Stomach smooth muscle (tissue), 2 donors: ENCODE results near the gene SHROOM2.

Experiments
- H3K27ac ChIP-seq: one replicate; pipeline ENCODE4 v1.7.0; 2013; ENCODE audit warnings: mild to moderate bottlenecking, low read length, inconsistent platforms
- H3K27me3 ChIP-seq, 2 donors: one replicate each; pipeline ENCODE4 v1.7.0; 2013; ENCODE audit warnings: low read length in 2 of 2; ENCODE audit not compliant: insufficient read depth in 2 of 2, control insufficient read depth in 1 of 2
- H3K36me3 ChIP-seq, 2 donors: one replicate each; pipeline ENCODE4 v1.7.0; 2013; ENCODE audit warnings: low read length in 2 of 2; ENCODE audit not compliant: control insufficient read depth in 2 of 2, insufficient read depth in 2 of 2
- H3K4me1 ChIP-seq: one replicate; pipeline ENCODE4 v1.7.0; 2013; ENCODE audit warnings: low read length; ENCODE audit not compliant: control insufficient read depth, insufficient read depth
- H3K4me3 ChIP-seq, 2 donors: one replicate each; pipeline ENCODE4 v1.7.0; 2013; ENCODE audit warnings: low read length in 2 of 2
- H3K9ac ChIP-seq, 2 donors: one replicate each; pipeline ENCODE4 v1.7.0; 2013; ENCODE audit warnings: low read length in 2 of 2, mild to moderate bottlenecking in 1 of 2
- H3K9me3 ChIP-seq, 2 donors: one replicate each; pipeline ENCODE4 v1.7.0; 2013; ENCODE audit warnings: low read length in 2 of 2; ENCODE audit not compliant: control insufficient read depth in 2 of 2
- donor health status: healthy.
- donor health status: Pancreatic carcinoma.

The SHROOM2 gene

DNA sequence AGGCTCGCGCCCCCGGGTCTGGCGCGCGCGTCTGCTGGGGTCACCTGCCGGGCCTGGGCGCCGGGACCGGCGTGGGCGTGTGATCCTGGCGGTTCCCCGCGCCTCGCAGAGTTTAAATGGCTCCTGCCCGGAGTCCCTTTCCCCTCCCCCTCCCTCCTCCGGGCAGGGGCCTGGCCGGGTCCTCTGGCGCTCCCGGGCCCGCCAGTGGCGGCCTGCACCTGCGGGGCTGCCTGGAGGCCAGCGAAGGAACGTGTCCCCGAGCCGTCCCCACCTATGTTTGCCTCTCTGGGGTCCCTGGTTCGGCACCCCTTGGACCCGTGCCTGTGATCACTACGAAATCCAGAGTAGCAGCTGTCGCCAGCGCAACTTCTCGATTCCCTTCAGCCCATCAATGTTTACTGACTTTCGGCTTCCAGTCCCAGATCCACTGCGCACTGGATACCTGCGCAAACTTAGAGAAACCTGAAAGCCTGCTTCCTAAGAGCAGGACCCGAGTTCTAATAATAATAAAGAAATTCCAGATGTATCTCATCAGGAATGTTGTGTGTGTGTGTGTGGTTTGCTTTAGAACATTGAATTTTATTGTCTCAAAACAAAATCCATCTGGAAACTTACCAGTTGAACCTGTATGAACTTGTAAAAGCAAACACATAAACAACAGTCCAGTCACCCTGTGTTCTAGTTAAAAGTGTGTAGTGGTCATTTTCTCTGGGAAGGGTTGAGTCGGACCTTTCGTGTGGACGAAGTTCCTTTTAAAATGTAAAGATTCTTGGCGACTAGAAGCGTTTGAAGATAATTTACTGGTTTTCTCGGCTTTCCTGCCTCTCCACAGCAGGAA is 788 bp downstream of the SHROOM2 start:
- Histone ChIP-seq H3K4me1 (peaks cover 4% of the 10 kb centered on the region), H3K27ac (no peak overlapping the region), H3K9ac (no peak overlapping the region), H3K4me3 (peak overlapping the region; percentile 35 to 64), H3K27me3 (peaks cover 9 to 21% of the 10 kb centered on the region in 2 donors), H3K36me3 (no peaks in the 10 kb centered on the region), H3K9me3 (no peaks in the 10 kb centered on the region)

DNA sequence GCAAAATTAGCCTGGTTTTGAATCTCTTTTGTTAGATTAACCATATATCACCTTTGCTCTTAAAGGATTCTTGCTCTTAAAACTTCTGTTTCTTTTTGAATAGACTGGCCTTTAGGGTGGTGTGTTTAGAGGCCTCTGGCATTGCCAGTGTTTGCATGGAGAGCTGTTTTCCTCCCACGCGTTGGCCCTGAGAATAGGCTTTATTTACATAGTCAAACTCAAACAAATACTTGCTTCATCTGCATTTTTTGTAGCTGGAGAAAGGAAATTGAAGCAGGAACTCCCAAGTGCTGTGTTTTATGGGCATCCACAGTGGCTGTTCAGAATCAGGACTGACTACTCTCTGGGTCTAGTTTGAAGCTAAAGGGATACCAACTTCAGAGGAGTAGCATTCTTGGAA is 2.7 kb downstream of the SHROOM2 start:
- Histone ChIP-seq H3K27ac (no peak overlapping the region), H3K27me3 (peaks cover 9 to 21% of the 10 kb centered on the region in 2 donors), H3K9me3 (no peaks in the 10 kb centered on the region), H3K9ac (no peak overlapping the region), H3K36me3 (no peaks in the 10 kb centered on the region), H3K4me3 (no peak overlapping the region), H3K4me1 (peaks cover 4% of the 10 kb centered on the region)

GRCh38 chrX:9789555-9789954 is 3.3 kb downstream of the SHROOM2 start:
- H3K9ac ChIP-seq: no peak overlapping the region
- H3K9me3 ChIP-seq: no peaks in the 10 kb centered on the region
- peaks cover 9 to 21% of the 10 kb centered on the region in 2 donors for H3K27me3 ChIP-seq
- peaks cover 4% of the 10 kb centered on the region for H3K4me1 ChIP-seq
- no peak overlapping the region for H3K4me3 ChIP-seq
- H3K27ac ChIP-seq: no peak overlapping the region
- no peaks in the 10 kb centered on the region for H3K36me3 ChIP-seq

- Histone ChIP-seq H3K27me3 (peaks cover 6 to 14% of the 10 kb centered on the region in 2 donors), H3K4me3 (no peak overlapping the region), H3K9me3 (peaks cover 2% of the 10 kb centered on the region in 2 donors), H3K9ac (no peak overlapping the region), H3K4me1 (peaks cover under 1% of the 10 kb centered on the region), H3K27ac (no peak overlapping the region), H3K36me3 (no peaks in the 10 kb centered on the region)
Measured at GRCh38 chrX:9790866-9791265, 4.6 kb downstream of the SHROOM2 start.

- Histone ChIP-seq H3K9ac (no peak overlapping the region), H3K9me3 (peaks cover 2 to 4% of the 10 kb centered on the region in 2 donors)
Measured at GRCh38 chrX:9794495-9794894, 8.3 kb downstream of the SHROOM2 start.

DNA sequence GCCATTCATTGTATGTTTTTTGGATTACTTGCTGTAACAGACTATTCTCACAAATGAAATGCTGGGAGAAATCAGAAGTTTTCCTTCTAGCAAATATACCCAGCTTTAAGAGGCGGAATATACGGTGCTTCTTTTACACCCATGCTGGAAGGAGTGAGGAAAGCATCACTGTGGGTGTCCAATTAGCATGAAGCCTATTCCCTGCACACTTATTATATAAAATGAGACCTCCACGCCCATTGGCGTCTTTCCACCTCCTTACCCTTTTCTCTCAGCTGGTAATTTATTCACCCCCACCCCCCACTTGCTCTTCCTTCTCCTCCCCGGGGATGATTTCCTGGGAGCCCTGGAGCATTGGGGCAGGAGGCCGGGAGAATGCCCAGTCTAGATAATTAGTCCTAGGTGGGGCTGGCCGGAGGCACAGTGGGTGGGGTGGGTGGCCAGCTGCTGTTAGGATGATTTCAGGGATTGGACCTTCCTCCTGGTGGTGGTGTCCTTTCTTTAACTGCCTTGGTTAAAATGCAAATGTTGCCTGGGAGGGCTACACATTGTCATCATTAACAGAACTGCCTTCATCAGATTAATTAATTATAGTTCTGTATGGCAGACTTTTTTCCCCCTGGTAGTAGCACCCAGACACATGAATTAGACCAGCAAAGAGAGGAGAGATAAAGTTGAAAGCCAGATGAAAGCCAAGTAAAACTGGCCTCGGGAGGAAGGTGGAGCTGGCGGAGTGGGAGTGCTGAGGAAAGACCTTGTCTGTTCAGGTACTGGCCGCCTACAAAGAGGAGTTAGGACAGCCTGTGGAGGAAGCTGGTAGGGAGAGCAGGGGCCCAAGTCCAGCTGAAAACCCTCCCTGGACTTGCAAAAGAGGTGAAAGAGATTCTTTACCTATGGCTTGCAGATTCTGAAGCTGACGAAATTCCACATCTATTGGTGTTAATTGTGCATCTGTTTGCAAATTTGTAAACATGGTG is 11.4 kb downstream of the SHROOM2 start:
- no peaks in the 10 kb centered on the region for H3K36me3 ChIP-seq
- H3K9ac ChIP-seq: no peak overlapping the region
- H3K9me3 ChIP-seq: peaks cover 2 to 9% of the 10 kb centered on the region in 2 donors
- H3K27me3 ChIP-seq: no peaks in the 10 kb centered on the region
- no peak overlapping the region for H3K4me3 ChIP-seq
- no peak overlapping the region for H3K27ac ChIP-seq
- no peaks in the 10 kb centered on the region for H3K4me1 ChIP-seq

More at GRCh38 chrX:9794495-9794894, 8.3 kb downstream of the SHROOM2 start:
- H3K4me1 ChIP-seq: no peaks in the 10 kb centered on the region
- H3K36me3 ChIP-seq: no peaks in the 10 kb centered on the region
- no peak overlapping the region for H3K27ac ChIP-seq
- no peak overlapping the region for H3K4me3 ChIP-seq
- no peaks in the 10 kb centered on the region for H3K27me3 ChIP-seq

DNA sequence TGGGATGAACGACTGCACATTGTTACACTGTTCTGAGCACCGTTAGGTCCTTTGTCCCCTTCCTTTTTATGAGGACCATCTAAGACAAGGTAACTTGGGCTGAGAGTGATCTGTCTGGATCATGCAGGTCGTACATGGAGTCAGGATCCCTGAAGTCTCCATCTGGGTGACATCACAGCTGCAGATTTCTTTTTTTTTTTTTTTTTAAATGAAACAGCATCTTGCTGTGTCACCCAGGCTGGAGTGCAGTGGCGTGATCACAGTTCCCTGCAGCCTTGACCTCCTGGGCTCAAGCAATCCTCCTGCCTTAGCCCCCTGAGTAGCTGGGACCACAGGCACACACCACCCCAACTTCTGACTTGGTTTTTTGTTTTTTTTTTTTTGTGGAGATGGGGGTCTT is 16.5 kb downstream of the SHROOM2 start:
- Histone ChIP-seq H3K9me3 (peaks cover 0 to 5% of the 10 kb centered on the region in 2 donors), H3K27ac (no peak overlapping the region), H3K27me3 (no peaks in the 10 kb centered on the region), H3K4me1 (no peaks in the 10 kb centered on the region), H3K36me3 (no peaks in the 10 kb centered on the region), H3K9ac (no peak overlapping the region), H3K4me3 (no peak overlapping the region)

GRCh38 chrX:9804444-9804843 is 18.2 kb downstream of the SHROOM2 start:
- no peaks in the 10 kb centered on the region for H3K36me3 ChIP-seq
- no peak overlapping the region for H3K4me3 ChIP-seq
- no peak overlapping the region for H3K9ac ChIP-seq
- peaks cover 0 to 5% of the 10 kb centered on the region in 2 donors for H3K9me3 ChIP-seq
- H3K4me1 ChIP-seq: no peaks in the 10 kb centered on the region
- no peak overlapping the region for H3K27ac ChIP-seq
- no peaks in the 10 kb centered on the region for H3K27me3 ChIP-seq

DNA sequence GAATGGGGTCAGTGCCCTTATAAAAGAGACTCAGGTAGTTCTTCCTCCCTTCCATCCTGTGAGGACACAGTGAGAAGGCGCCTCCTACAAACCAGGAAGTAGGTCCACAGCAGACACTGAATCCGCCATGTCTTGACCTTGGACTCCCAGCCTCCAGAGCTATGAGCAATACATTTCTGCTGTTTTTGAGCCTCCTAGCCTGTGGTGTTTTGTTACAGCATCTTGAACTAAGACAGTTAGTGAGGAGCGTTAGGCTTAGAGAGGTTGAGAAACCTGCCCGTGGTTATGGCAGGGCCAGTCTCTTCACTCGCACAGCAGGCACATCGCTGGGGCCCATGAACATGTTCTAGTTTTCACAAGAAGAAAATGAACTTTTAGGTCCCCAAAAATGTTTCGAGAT is 19.7 kb downstream of the SHROOM2 start:
- no peaks in the 10 kb centered on the region for H3K4me1 ChIP-seq
- no peak overlapping the region for H3K27ac ChIP-seq
- no peak overlapping the region for H3K9ac ChIP-seq
- no peak overlapping the region for H3K4me3 ChIP-seq
- no peaks in the 10 kb centered on the region for H3K9me3 ChIP-seq
- no peaks in the 10 kb centered on the region for H3K36me3 ChIP-seq
- no peaks in the 10 kb centered on the region for H3K27me3 ChIP-seq

GRCh38 chrX:9807355-9808182 is 21.3 kb downstream of the SHROOM2 start:
- H3K27ac ChIP-seq: no peak overlapping the region
- no peak overlapping the region for H3K9ac ChIP-seq
- no peaks in the 10 kb centered on the region for H3K9me3 ChIP-seq
- no peak overlapping the region for H3K4me3 ChIP-seq
- H3K36me3 ChIP-seq: no peaks in the 10 kb centered on the region
- no peaks in the 10 kb centered on the region for H3K4me1 ChIP-seq
- H3K27me3 ChIP-seq: no peaks in the 10 kb centered on the region
